ENCODE results near the gene KREMEN1.

GRCh38 chr22:29155966-29156365 lies 83.1 kb downstream of the KREMEN1 start:
- TF ChIP-seq ATF1 (CRISPR knock-in tag; IDR thresholded peaks at IDR 0.05): no peak
- no peak for TF ChIP-seq ATF1 (tag; IDR thresholded peaks at IDR 0.05)
- no peak for TF ChIP-seq HNRNPLL (IDR thresholded peaks at IDR 0.05; ENCODE audit: low read depth, low read length, poor library complexity, severe bottlenecking)
- TF ChIP-seq PHF8 (IDR thresholded peaks at IDR 0.05; ENCODE audit: borderline replicate concordance, low read length): no peak
- TF ChIP-seq ILK (tag; IDR thresholded peaks at IDR 0.05; ENCODE audit: borderline replicate concordance, low read depth): no peak
- no peak for TF ChIP-seq EP400 (IDR thresholded peaks at IDR 0.05)
- TF ChIP-seq POLR2A (conservative IDR thresholded peaks at IDR 0.05): no peak
- TF ChIP-seq MXD1 (CRISPR knock-in tag; IDR thresholded peaks at IDR 0.05; ENCODE audit: borderline replicate concordance, poor library complexity, severe bottlenecking): no peak
- no peak for TF ChIP-seq NCOA4 (IDR thresholded peaks at IDR 0.05; ENCODE audit: partially characterized antibody)
- no peak for TF ChIP-seq ZNF584 (CRISPR knock-in tag; IDR thresholded peaks at IDR 0.05; ENCODE audit: low read depth)
- no peak for TF ChIP-seq NR1H2 (CRISPR knock-in tag; IDR thresholded peaks at IDR 0.05)
- no peak for TF ChIP-seq PHF20 (IDR thresholded peaks at IDR 0.05; ENCODE audit: partially characterized antibody)
- no peak for TF ChIP-seq MLLT1 (IDR thresholded peaks at IDR 0.05)
- no peak for TF ChIP-seq SIN3A (IDR thresholded peaks at IDR 0.05; ENCODE audit: borderline replicate concordance in 2 of 2, control insufficient read depth in 1 of 2, low read depth in 2 of 2, low read length in 2 of 2)
